A549 (cell line): ENCODE results near the gene RTN4.

ENCODE experiments used
- BHLHE40 ChIP-seq: IDR thresholded peaks from 2 replicates; pipeline ENCODE4 v1.6.1; 2012; ENCODE audit warnings: low read depth, low read length, inconsistent platforms
- CHD2 ChIP-seq: fragments of 150-350 bp; IDR thresholded peaks from 2 replicates; pipeline ENCODE4 v1.6.1; 2014; ENCODE audit warnings: low read length; ENCODE audit not compliant: partially characterized antibody
- E2F6 ChIP-seq: IDR thresholded peaks from 2 replicates; pipeline ENCODE4 v1.6.1; 2012; ENCODE audit warnings: low read depth, borderline replicate concordance
- EHF ChIP-seq: fragments of 250-450 bp; sonication (Bioruptor Pico); IDR thresholded peaks from 2 replicates; pipeline ENCODE4 v1.5.0; 2020; ENCODE audit warnings: mild to moderate bottlenecking
- EP300 ChIP-seq, 2 experiments: fragments of >200 bp; sonication (Bioruptor Twin); formaldehyde crosslinking; IDR thresholded peaks; 2 replicates in 1 of 2; 3 replicates in 1 of 2; pipeline ENCODE4 v1.6.1; 2016 to 2017
- FOSL2 ChIP-seq, 2 experiments: fragments of 450-650 bp in 1 of 2; fragments of >200 bp in 1 of 2; sonication (Bioruptor Twin) in 1 of 2; formaldehyde crosslinking; IDR thresholded peaks; 2 replicates each; pipeline versions ENCODE4 v1.5.0 to v1.6.1; 2016 to 2020; ENCODE audit warnings: mild to moderate bottlenecking in 1 of 2, moderate library complexity in 1 of 2
- HDAC2 ChIP-seq: fragments of 200-600 bp; sonication (generic); IDR thresholded peaks from 2 replicates; pipeline ENCODE4 v1.6.1; 2016
- KDM5A ChIP-seq: fragments of 200-600 bp; sonication (generic); IDR thresholded peaks from 2 replicates; pipeline ENCODE4 v1.6.1; 2016; ENCODE audit warnings: antibody characterized with exemption, mild to moderate bottlenecking
- MAZ ChIP-seq: fragments of 150-350 bp; IDR thresholded peaks from 2 replicates; pipeline ENCODE4 v1.6.1; 2014; ENCODE audit warnings: antibody characterized with exemption, low read depth, low read length, borderline replicate concordance
- RCOR1 ChIP-seq: fragments of 150-350 bp; IDR thresholded peaks from 2 replicates; pipeline ENCODE4 v1.6.1; 2014; ENCODE audit warnings: antibody characterized with exemption, low read length, low read depth
- REST ChIP-seq: fragments of 200-600 bp; sonication (generic); IDR thresholded peaks from 2 replicates; pipeline ENCODE4 v1.6.1; 2016; ENCODE audit warnings: antibody characterized with exemption, mild to moderate bottlenecking, moderate library complexity
- RFX5 ChIP-seq: fragments of 450-650 bp; IDR thresholded peaks from 2 replicates; pipeline ENCODE4 v1.7.1; 2014; ENCODE audit warnings: antibody characterized with exemption, mild to moderate bottlenecking, moderate library complexity
- TF ChIP-seq, protein P1 (sequence below): fragments of >200 bp; sonication (Bioruptor Twin); formaldehyde crosslinking; IDR thresholded peaks from 3 replicates; pipeline ENCODE4 v1.5.1; 2016

GRCh38 chr2:54927751-54928615 lies 122.3 kb downstream of the RTN4 start:
- TF ChIP-seq HDAC2 (no peak), EP300 (IDR thresholded peaks at IDR 0.05) (no peak), REST (no peak), FOSL2 (IDR thresholded peaks at IDR 0.05) (no peak), FOSL2 (CRISPR knock-in tag; IDR thresholded peaks at IDR 0.05) (no peak), E2F6 (no peak), KDM5A (no peak), RFX5 (no peak), RCOR1 (no peak), BHLHE40 (no peak), MAZ (no peak), EHF (CRISPR knock-in tag) (no peak), CHD2 (no peak)
- TF ChIP-seq, protein P1, sequence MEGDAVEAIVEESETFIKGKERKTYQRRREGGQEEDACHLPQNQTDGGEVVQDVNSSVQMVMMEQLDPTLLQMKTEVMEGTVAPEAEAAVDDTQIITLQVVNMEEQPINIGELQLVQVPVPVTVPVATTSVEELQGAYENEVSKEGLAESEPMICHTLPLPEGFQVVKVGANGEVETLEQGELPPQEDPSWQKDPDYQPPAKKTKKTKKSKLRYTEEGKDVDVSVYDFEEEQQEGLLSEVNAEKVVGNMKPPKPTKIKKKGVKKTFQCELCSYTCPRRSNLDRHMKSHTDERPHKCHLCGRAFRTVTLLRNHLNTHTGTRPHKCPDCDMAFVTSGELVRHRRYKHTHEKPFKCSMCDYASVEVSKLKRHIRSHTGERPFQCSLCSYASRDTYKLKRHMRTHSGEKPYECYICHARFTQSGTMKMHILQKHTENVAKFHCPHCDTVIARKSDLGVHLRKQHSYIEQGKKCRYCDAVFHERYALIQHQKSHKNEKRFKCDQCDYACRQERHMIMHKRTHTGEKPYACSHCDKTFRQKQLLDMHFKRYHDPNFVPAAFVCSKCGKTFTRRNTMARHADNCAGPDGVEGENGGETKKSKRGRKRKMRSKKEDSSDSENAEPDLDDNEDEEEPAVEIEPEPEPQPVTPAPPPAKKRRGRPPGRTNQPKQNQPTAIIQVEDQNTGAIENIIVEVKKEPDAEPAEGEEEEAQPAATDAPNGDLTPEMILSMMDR, result no peak
